IMR-90 (cell line): Measurements from ENCODE around the gene HRH1. TPM values are rescaled to one million over a fixed set of nuclear protein-coding genes. Genes with fewer than 3 reads are reported as not detected.

Experiments
- ATAC-seq: fragments of 200-7000 bp; cut with Tn5 transposase; 2 replicates; pipeline ENCODE4 v1.9.1; 2020; ENCODE audit warnings: low read depth, mild to moderate bottlenecking, moderate library complexity
- BruUV-seq: library from RNA; stranded (reverse); fragments of 400-500 nt; replicated peaks from 2 replicates; lab custom pipeline; 2021; lab: Mats Ljungman, UMichigan
- CTCF ChIA-PET: fragments of 300-600 bp; formaldehyde crosslinking; extraction: SDS; loops from one replicate; lab custom pipeline; 2021; ENCODE audit warnings: antibody characterized with exemption; lab: Yijun Ruan, JAX
- POLR2A ChIA-PET: fragments of 300-600 bp; sonication (Branson Sonifier 250); formaldehyde crosslinking; loops from one replicate; lab custom pipeline; 2022; ENCODE audit warnings: antibody characterized with exemption; ENCODE audit not compliant: unreplicated experiment; lab: Charles Lee
- DNase-seq: peaks from one replicate; pipeline ENCODE4 v3.0.0; 2013
- H2AFZ ChIP-seq: replicated peaks from 2 replicates; pipeline ENCODE3; 2013; ENCODE audit warnings: low read length, mild to moderate bottlenecking; ENCODE audit not compliant: poor library complexity
- H2AK5ac ChIP-seq: 2 replicates; pipeline ENCODE4 v1.6.1; 2013; ENCODE audit warnings: low read depth, low read length, inconsistent platforms
- H2AK9ac ChIP-seq: replicated peaks from 2 replicates; pipeline ENCODE3; 2013; ENCODE audit warnings: mild to moderate bottlenecking, low read depth, low read length, moderate library complexity; ENCODE audit not compliant: poor library complexity
- H2BK120ac ChIP-seq: 2 replicates; pipeline ENCODE4 v1.6.1; 2013; ENCODE audit warnings: low read depth, low read length, inconsistent platforms
- H2BK15ac ChIP-seq: 3 replicates; pipeline ENCODE4 v1.6.1; 2013; ENCODE audit warnings: low read depth, low read length, inconsistent platforms
- H2BK20ac ChIP-seq: 2 replicates; pipeline ENCODE4 v1.6.1; 2013; ENCODE audit warnings: low read depth, mild to moderate bottlenecking, inconsistent platforms, low read length, moderate library complexity
- H2BK5ac ChIP-seq: 2 replicates; pipeline ENCODE4 v1.6.1; 2013; ENCODE audit warnings: mild to moderate bottlenecking, low read depth, low read length, inconsistent platforms; ENCODE audit not compliant: poor library complexity, severe bottlenecking
- H3K14ac ChIP-seq: replicated peaks from 2 replicates; pipeline ENCODE4 v1.6.1; 2013; ENCODE audit warnings: low read depth, low read length, inconsistent platforms
- H3K18ac ChIP-seq: 2 replicates; pipeline ENCODE4 v1.6.1; 2013; ENCODE audit warnings: low read depth, low read length, control low read depth
- H3K23ac ChIP-seq: 2 replicates; pipeline ENCODE4 v1.6.1; 2013; ENCODE audit warnings: low read depth, low read length, inconsistent platforms
- H3K27ac ChIP-seq: 2 replicates; pipeline ENCODE4 v1.5.1; 2013; ENCODE audit warnings: mild to moderate bottlenecking, control low read depth, low read length; ENCODE audit not compliant: insufficient read depth
- H3K27me3 ChIP-seq: 2 replicates; pipeline ENCODE4 v1.6.1; 2013; ENCODE audit warnings: low read length; ENCODE audit not compliant: control insufficient read depth, insufficient read depth
- H3K36me3 ChIP-seq: 2 replicates; pipeline ENCODE4 v1.6.1; 2013; ENCODE audit warnings: low read length, mixed read lengths; ENCODE audit not compliant: control insufficient read depth, insufficient read depth
- H3K4ac ChIP-seq: 2 replicates; pipeline ENCODE4 v1.6.1; 2013; ENCODE audit warnings: low read depth, low read length, inconsistent platforms
- H3K4me1 ChIP-seq: 2 replicates; pipeline ENCODE4 v1.6.1; 2013; ENCODE audit warnings: low read length, mixed read lengths; ENCODE audit not compliant: control insufficient read depth, insufficient read depth
- H3K4me2 ChIP-seq: 2 replicates; pipeline ENCODE4 v1.6.1; 2013; ENCODE audit warnings: low read depth, mild to moderate bottlenecking, control low read depth, low read length, moderate library complexity
- H3K4me3 ChIP-seq: 2 replicates; pipeline ENCODE4 v1.5.1; 2013; ENCODE audit warnings: low read depth, mild to moderate bottlenecking, control low read depth, low read length, moderate library complexity; ENCODE audit not compliant: insufficient read depth
- H3K56ac ChIP-seq: 2 replicates; pipeline ENCODE4 v1.6.1; 2013; ENCODE audit warnings: low read length, inconsistent platforms; ENCODE audit not compliant: insufficient read depth; ENCODE audit errors: extremely low read depth
- H3K79me1 ChIP-seq, 2 experiments: 2 replicates each; pipeline ENCODE4 v1.6.1; 2013; ENCODE audit warnings: low read length in 2 of 2, inconsistent platforms in 1 of 2, low read depth in 1 of 2
- H3K9ac ChIP-seq: 2 replicates; pipeline ENCODE4 v1.6.1; 2013; ENCODE audit warnings: low read depth, low read length, control low read depth
- H3K9me1 ChIP-seq: 2 replicates; pipeline ENCODE4 v1.6.1; 2013; ENCODE audit warnings: low read length, inconsistent platforms; ENCODE audit not compliant: insufficient read depth
- H3K9me3 ChIP-seq: 2 replicates; pipeline ENCODE4 v1.6.1; 2013; ENCODE audit warnings: low read length; ENCODE audit not compliant: control insufficient read depth, insufficient read depth
- H4K20me1 ChIP-seq: 2 replicates; pipeline ENCODE4 v1.6.1; 2013; ENCODE audit warnings: low read length, inconsistent platforms; ENCODE audit not compliant: insufficient read depth
- H4K5ac ChIP-seq: 2 replicates; pipeline ENCODE4 v1.6.1; 2013; ENCODE audit warnings: mild to moderate bottlenecking, low read depth, low read length, control low read depth
- H4K8ac ChIP-seq, 2 experiments: 2 replicates each; pipeline ENCODE4 v1.6.1; 2013; ENCODE audit warnings: low read depth in 2 of 2, low read length in 2 of 2, control low read depth in 1 of 2, inconsistent platforms in 1 of 2
- H4K91ac ChIP-seq: 2 replicates; pipeline ENCODE4 v1.6.1; 2013; ENCODE audit warnings: low read depth, low read length, inconsistent platforms; ENCODE audit not compliant: insufficient read depth
- BHLHE40 ChIP-seq: fragments of 150-350 bp; IDR thresholded peaks from 2 replicates; pipeline ENCODE4 v1.6.1; 2016; ENCODE audit warnings: mild to moderate bottlenecking, low read depth, low read length
- CEBPB ChIP-seq: IDR thresholded peaks from 2 replicates; pipeline ENCODE4 v1.6.1; 2012; ENCODE audit warnings: low read depth, low read length, improper control_type of control experiment
- CHD1 ChIP-seq: IDR thresholded peaks from 2 replicates; pipeline ENCODE4 v1.6.1; 2012; ENCODE audit warnings: low read depth, low read length, improper control_type of control experiment
- CTCF ChIP-seq: conservative IDR thresholded peaks from 2 replicates; pipeline ENCODE4 v1.5.1; 2012; ENCODE audit warnings: mild to moderate bottlenecking, low read depth, low read length, improper control_type of control experiment
- ELK1 ChIP-seq: fragments of 150-350 bp; IDR thresholded peaks from 2 replicates; pipeline ENCODE4 v1.6.1; 2016; ENCODE audit warnings: low read depth, mild to moderate bottlenecking, low read length, moderate library complexity, borderline replicate concordance
- FOS ChIP-seq: fragments of 150-350 bp; IDR thresholded peaks from 2 replicates; pipeline ENCODE4 v1.6.1; 2016; ENCODE audit warnings: low read depth, low read length
- MAFK ChIP-seq: IDR thresholded peaks from 2 replicates; pipeline ENCODE4 v1.6.1; 2012; ENCODE audit warnings: low read depth, low read length, improper control_type of control experiment
- MAZ ChIP-seq: IDR thresholded peaks from 2 replicates; pipeline ENCODE4 v1.6.1; 2012; ENCODE audit warnings: low read depth, mild to moderate bottlenecking, low read length, improper control_type of control experiment, moderate library complexity, borderline replicate concordance
- MXI1 ChIP-seq: IDR thresholded peaks from 2 replicates; pipeline ENCODE4 v1.6.1; 2012; ENCODE audit warnings: low read depth, mild to moderate bottlenecking, low read length, moderate library complexity, borderline replicate concordance
- NFE2L2 ChIP-seq: fragments of 150-350 bp; IDR thresholded peaks from 2 replicates; pipeline ENCODE4 v1.6.1; 2016; ENCODE audit warnings: low read depth, mild to moderate bottlenecking, low read length
- POLR2A ChIP-seq: IDR thresholded peaks from 2 replicates; pipeline ENCODE4 v1.6.1; 2012; ENCODE audit warnings: mild to moderate bottlenecking, low read depth, low read length
- RAD21 ChIP-seq: IDR thresholded peaks from 2 replicates; pipeline ENCODE4 v1.6.1; 2012; ENCODE audit warnings: low read length, improper control_type of control experiment
- RCOR1 ChIP-seq: IDR thresholded peaks from 2 replicates; pipeline ENCODE4 v1.6.1; 2012; ENCODE audit warnings: mild to moderate bottlenecking, low read length, improper control_type of control experiment; ENCODE audit not compliant: insufficient replicate concordance
- RFX5 ChIP-seq: IDR thresholded peaks from 2 replicates; pipeline ENCODE4 v1.8.0; 2012; ENCODE audit warnings: low read depth, mild to moderate bottlenecking, low read length, moderate library complexity
- SMC3 ChIP-seq: fragments of 150-350 bp; IDR thresholded peaks from 2 replicates; pipeline ENCODE4 v1.6.1; 2016; ENCODE audit warnings: low read depth, mild to moderate bottlenecking, antibody characterized with exemption, low read length, moderate library complexity
- USF2 ChIP-seq: fragments of 150-350 bp; IDR thresholded peaks from 2 replicates; pipeline ENCODE4 v1.6.1; 2017; ENCODE audit warnings: mild to moderate bottlenecking, antibody characterized with exemption, low read length, low read depth
- WGBS, 2 experiments: methylation state at CpG; one replicate each; pipeline versions ENCODE4 v1.1.5 to v1.1.7; 2013; ENCODE audit warnings: missing lambda C conversion rate in 2 of 2; ENCODE audit not compliant: insufficient read length in 1 of 2; ENCODE audit errors: extremely low coverage in 2 of 2; 5-methylcytosine and 5-hydroxymethylcytosine counted together
- dilution Hi-C: fragments of 300-500 bp; cut with HindIII; formaldehyde crosslinking; loops from one replicate; pipeline ENCODE4 v1.14.3; 2018; ENCODE audit warnings: low sequenced_read_pairs; ENCODE audit not compliant: unreplicated experiment
- in situ Hi-C: fragments of 300-500 bp; cut with MboI; formaldehyde crosslinking; loops from 3 replicates; pipeline ENCODE4 v1.14.3; 2019; ENCODE audit warnings: low sequenced_read_pairs, inconsistent platforms, mixed read lengths
- intact Hi-C: fragments of 100-400 bp; cut with micrococcal nuclease; formaldehyde crosslinking; loops from 2 replicates; pipeline ENCODE4 v1.10.0; 2022
- polyA plus RNA-seq, 3 experiments: library from polyadenylated mRNA; depleted of rRNA; stranded (reverse); fragments of >200 nt; gene quantifications; 2 replicates each; pipeline ENCODE4 v1.2.3, GENCODE V29; 2012; ENCODE audit warnings: low replicate concordance in 1 of 3
- total RNA-seq: library from RNA; depleted of rRNA; stranded (reverse); fragments of >200 nt; gene quantifications from 2 replicates; pipeline ENCODE4 v1.2.3, GENCODE V29; 2012

HRH1 gene
- total and polyA plus RNA-seq, 2 of the 4 experiments (the other 2 are of a cell fraction) = 7.6 to 16.1 TPM

GRCh38 chr3:11258958-11259357 is 104.7 kb downstream of the HRH1 start:
- Histone ChIP-seq H2AFZ (no peak overlapping the region), H3K23ac (no peak overlapping the region), H3K4me1 (peaks cover 2% of the 10 kb centered on the region; the same call in 1 of the 2 replicates), H3K14ac (no peak overlapping the region), H3K79me1 (peaks cover 12 to 40% of the 10 kb centered on the region in 2 experiments), H3K36me3 (peaks cover 31% of the 10 kb centered on the region), H2BK5ac (no peak overlapping the region), H3K27ac (no peak overlapping the region), H4K5ac (no peak overlapping the region), H3K9me3 (no peaks in the 10 kb centered on the region), H4K91ac (no peak overlapping the region), H4K20me1 (peaks cover 7% of the 10 kb centered on the region; the same call in 1 of the 2 replicates), H3K18ac (no peak overlapping the region), H2BK20ac (no peak overlapping the region), H3K4ac (no peak overlapping the region), H3K9me1 (peaks cover 5% of the 10 kb centered on the region; the same call in 1 of the 2 replicates), H3K27me3 (no peaks in the 10 kb centered on the region), H2BK120ac (no peak overlapping the region), H4K8ac (no peak overlapping the region), H3K4me3 (no peak overlapping the region), H2BK15ac (no peak overlapping the region), H3K4me2 (no peak overlapping the region), H3K9ac (no peak overlapping the region), H3K56ac (no peak overlapping the region), H2AK9ac (no peak overlapping the region), H2AK5ac (no peak overlapping the region)
- WGBS, 2 experiments = 94% methylated on average over 10 of the region's 11 CpGs; no CpG with 5 or more reads in 1 of the 2 experiments
- intact Hi-C loops (no loop called here), dilution Hi-C loops (no loop called here), in situ Hi-C loops (no loop called here)
- CTCF ChIA-PET = no interaction called here
- BruUV-seq = no TSS peak
- POLR2A ChIA-PET = no interaction called here
- ATAC-seq = no peak
- DNase-seq = no peak
- TF ChIP-seq NFE2L2 (no peak), BHLHE40 (no peak), MXI1 (no peak), ELK1 (no peak), CHD1 (no peak), RCOR1 (no peak), RAD21 (no peak), CTCF (no peak), SMC3 (no peak), CEBPB (no peak), FOS (no peak), RFX5 (no peak), MAZ (no peak), USF2 (no peak), POLR2A (no peak), MAFK (no peak)
